Sigmoid colon (tissue), 7 donors: Measurements from ENCODE around the gene CXCL6. TPM values are rescaled to one million over a fixed set of nuclear protein-coding genes. Genes with fewer than 3 reads are reported as not detected.

Experiments
- DNase-seq: peaks from one replicate; pipeline ENCODE4 v3.0.0-alpha.2; 2019
- H3K27ac ChIP-seq, 4 donors: fragments of 200-600 bp; sonication (generic); one replicate each; pipeline ENCODE4 v1.5.1; 2016 to 2019; ENCODE audit warnings: mild to moderate bottlenecking in 1 of 4
- H3K27me3 ChIP-seq, 3 donors: fragments of 200-600 bp; sonication (generic); one replicate each; pipeline ENCODE4 v1.5.1; 2019; ENCODE audit warnings: mild to moderate bottlenecking in 1 of 3
- H3K36me3 ChIP-seq, 4 donors: fragments of 200-600 bp; sonication (generic); one replicate each; pipeline ENCODE4 v1.5.1; 2016 to 2019
- H3K4me1 ChIP-seq, 4 donors: fragments of 200-600 bp; sonication (generic); one replicate each; pipeline ENCODE4 v1.5.1; 2017 to 2019
- H3K4me3 ChIP-seq, 4 donors: fragments of 200-600 bp; sonication (generic); one replicate each; pipeline ENCODE4 v1.5.1; 2017 to 2019; ENCODE audit warnings: mild to moderate bottlenecking in 2 of 4, moderate library complexity in 1 of 4
- H3K9me3 ChIP-seq, 4 donors: fragments of 200-600 bp in 3 of 4; sonication (generic) in 3 of 4; one replicate each; pipeline versions ENCODE4 v1.5.1 to v1.6.1; 2013 to 2019
- CTCF ChIP-seq, 4 experiments: fragments of 450-650 bp in 3 of 4; fragments of 200-600 bp in 1 of 4; IDR thresholded peaks; one replicate each; pipeline ENCODE4 v1.5.1; 2016 to 2019; ENCODE audit warnings: antibody characterized with exemption in 4 of 4, mild to moderate bottlenecking in 3 of 4, moderate library complexity in 2 of 4
- EP300 ChIP-seq, 4 donors: sonication (generic); formaldehyde crosslinking; IDR thresholded peaks; one replicate each; pipeline ENCODE4 v1.6.1; 2017; ENCODE audit warnings: antibody characterized with exemption in 4 of 4
- POLR2A ChIP-seq, 2 donors: fragments of 450-650 bp; IDR thresholded peaks; one replicate each; pipeline ENCODE4 v1.6.1; 2016; ENCODE audit warnings: antibody characterized with exemption in 2 of 2, mild to moderate bottlenecking in 2 of 2, moderate library complexity in 2 of 2
- POLR2AphosphoS5 ChIP-seq, 4 donors: sonication (generic); formaldehyde crosslinking; IDR thresholded peaks; one replicate each; pipeline ENCODE4 v1.6.1; 2017; ENCODE audit warnings: antibody characterized with exemption in 4 of 4
- WGBS, 2 donors: extraction: QIAGEN DNeasy Blood & Tissue Kit; methylation state at CpG; one replicate each; pipeline ENCODE4 v1.1.7; 2013; 5-methylcytosine and 5-hydroxymethylcytosine counted together
- intact Hi-C: fragments of 100-400 bp; cut with DNase I; formaldehyde crosslinking; loops from one replicate; pipeline ENCODE4 v1.15.1; 2023
- polyA plus RNA-seq, 3 donors: library from polyadenylated mRNA; stranded (reverse); fragments of 200-250 nt; gene quantifications; one replicate each; pipeline ENCODE4 v1.2.3, GENCODE V29; 2013
- total RNA-seq, 4 donors: library from RNA; depleted of rRNA; stranded (reverse); fragments of >200 nt; gene quantifications; one replicate each; pipeline ENCODE4 v1.1.0, GENCODE V29; 2016
- donor health status: healthy with polysubstance abuse.
- donor health status: Bipolar disorder and iron deficiency.
- donor health status: healthy.

CXCL6 gene
- total and polyA plus RNA-seq, 7 donors = 0.33 to 9.6 (median 0.95) TPM; not detected in 2

- WGBS, 2 donors = 75 to 87% methylated on average over 1 of the region's 1 CpG
Measured at GRCh38 chr4:73848183-73848777, 11.8 kb downstream of the CXCL6 start.

GRCh38 chr4:73850261-73850970, 13.9 kb downstream of the CXCL6 start:
- H3K36me3 ChIP-seq = no peaks in the 10 kb centered on the region
- 70 to 84% methylated on average over 4 of the region's 4 CpGs for WGBS, 2 donors
- intact Hi-C loops = no loop called here

More at GRCh38 chr4:73848183-73848777, 11.8 kb downstream of the CXCL6 start:
- no peaks in the 10 kb centered on the region for H3K36me3 ChIP-seq
- H3K27me3 ChIP-seq = no peaks in the 10 kb centered on the region
- no peak for TF ChIP-seq EP300 (IDR thresholded peaks at IDR 0.05)
- TF ChIP-seq POLR2AphosphoS5 (IDR thresholded peaks at IDR 0.05) = no peak
- no peak for TF ChIP-seq CTCF (IDR thresholded peaks at IDR 0.05)
- no peak overlapping the region for H3K4me3 ChIP-seq
- intact Hi-C loops = no loop called here
- H3K4me1 ChIP-seq = peaks cover 0 to 2% (median 0%) of the 10 kb centered on the region in 4 donors
- H3K27ac ChIP-seq = no peak overlapping the region
- no peak for DNase-seq
- no peaks in the 10 kb centered on the region for H3K9me3 ChIP-seq

GRCh38 chr4:73851293-73851692, 14.8 kb downstream of the CXCL6 start:
- no peak overlapping the region for H3K27ac ChIP-seq
- no peak for DNase-seq
- no peaks in the 10 kb centered on the region for H3K9me3 ChIP-seq
- peaks cover 0 to 8% (median 0%) of the 10 kb centered on the region in 4 donors for H3K4me1 ChIP-seq
- no peaks in the 10 kb centered on the region for H3K36me3 ChIP-seq
- no peaks in the 10 kb centered on the region for H3K27me3 ChIP-seq
- no peak overlapping the region for H3K4me3 ChIP-seq
- intact Hi-C loops = no loop called here
- 67 to 68% methylated on average over 1 of the region's 1 CpG for whole genome bisulfite sequencing, 2 donors
- TF ChIP-seq POLR2AphosphoS5 (IDR thresholded peaks at IDR 0.05) (no peak), EP300 (IDR thresholded peaks at IDR 0.05) (no peak), CTCF (IDR thresholded peaks at IDR 0.05) (no peak), POLR2A (IDR thresholded peaks at IDR 0.05) (no peak)

More at GRCh38 chr4:73850261-73850970, 13.9 kb downstream of the CXCL6 start:
- Histone ChIP-seq H3K9me3 (no peaks in the 10 kb centered on the region), H3K4me1 (peaks cover 0 to 8% (median 0%) of the 10 kb centered on the region in 4 donors), H3K4me3 (no peak overlapping the region), H3K27ac (no peak overlapping the region), H3K27me3 (no peaks in the 10 kb centered on the region)
- TF ChIP-seq POLR2AphosphoS5 (IDR thresholded peaks at IDR 0.05) (no peak), POLR2A (IDR thresholded peaks at IDR 0.05) (no peak), CTCF (IDR thresholded peaks at IDR 0.05) (no peak), EP300 (IDR thresholded peaks at IDR 0.05) (no peak)
- DNase-seq = no peak

- intact Hi-C loops = no loop called here
- Histone ChIP-seq H3K27me3 (no peaks in the 10 kb centered on the region), H3K9me3 (no peaks in the 10 kb centered on the region)
Measured at GRCh38 chr4:73852771-73853170, 16.3 kb downstream of the CXCL6 start.

More at GRCh38 chr4:73852771-73853170, 16.3 kb downstream of the CXCL6 start:
- no peaks in the 10 kb centered on the region for H3K36me3 ChIP-seq
- peaks cover 0 to 8% (median 0%) of the 10 kb centered on the region in 4 donors for H3K4me1 ChIP-seq
- H3K27ac ChIP-seq = no peak overlapping the region
- TF ChIP-seq EP300 (IDR thresholded peaks at IDR 0.05) (no peak), CTCF (IDR thresholded peaks at IDR 0.05) (no peak)
- no peak for DNase-seq
- H3K4me3 ChIP-seq = no peak overlapping the region
